T47D (cell line): Measurements from ENCODE around the gene LDB2.

Experiments used
- DNase-seq, 2 experiments: peaks; one replicate each; pipeline versions ENCODE4 v3.0.0 to v3.0.0-alpha.2; 2011 to 2012; ENCODE audit warnings: low read depth in 1 of 2, low spot score in 1 of 2
- JUND ChIP-seq: IDR thresholded peaks from 2 replicates; pipeline ENCODE4 v1.6.1; 2012; ENCODE audit warnings: low read depth
- in situ Hi-C: cut with HindIII; loops from 2 replicates; pipeline ENCODE4 v1.10.0; 2016; ENCODE audit warnings: low sequenced_read_pairs, low pct_unique_long_range_greater_than_20kb

The LDB2 gene

DNA sequence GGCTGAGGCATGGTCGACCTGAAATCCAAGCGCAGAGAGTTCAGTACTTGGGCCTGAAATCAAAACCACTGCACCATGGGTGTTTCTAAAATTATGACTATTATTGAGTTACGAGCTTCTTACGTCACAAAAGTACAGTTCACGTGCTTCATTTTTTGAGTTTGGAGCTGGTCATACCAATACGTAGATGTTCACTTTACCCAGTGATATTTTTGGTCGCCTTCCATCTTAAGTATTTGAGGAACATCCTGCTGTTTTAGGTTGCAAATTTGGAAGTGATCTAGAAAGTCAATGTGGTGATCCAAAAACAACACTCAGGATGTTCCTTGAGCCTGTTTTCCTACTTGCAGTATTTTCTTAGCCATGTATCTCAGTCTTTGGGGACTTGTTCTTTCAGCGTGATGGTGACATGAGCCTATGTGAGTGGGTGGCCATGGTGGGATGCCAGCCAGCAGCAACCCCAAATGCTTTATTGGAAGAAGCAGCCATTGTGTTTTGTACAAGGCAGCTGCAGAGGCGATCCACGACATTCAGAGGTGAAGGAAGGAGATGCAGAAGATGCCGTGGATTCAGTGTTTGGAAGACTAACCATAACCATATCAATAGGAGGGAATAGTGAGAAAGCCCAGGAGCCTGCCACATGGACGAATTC is 28.7 kb downstream of the LDB2 start:
- DNase-seq: no peak
- in situ Hi-C loops: no loop called here
- no peak for TF ChIP-seq JUND

DNA sequence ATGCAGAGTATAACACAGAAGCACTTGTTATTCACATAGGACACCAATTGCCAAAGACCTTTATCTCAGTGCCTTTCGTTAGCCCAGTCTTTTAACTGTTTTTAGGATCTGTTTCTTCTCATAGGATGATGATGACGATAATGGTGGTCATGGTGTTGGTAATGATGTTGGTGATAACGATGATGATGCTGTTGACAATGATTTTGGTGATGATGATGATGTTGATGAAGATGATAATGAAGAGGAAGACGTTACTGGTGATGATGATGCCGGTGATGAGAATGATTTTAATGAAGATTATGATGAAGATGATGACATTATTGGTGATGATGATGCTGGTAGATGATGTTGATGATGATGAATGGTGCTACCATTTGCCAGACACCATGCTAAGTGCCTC is 29.8 kb downstream of the LDB2 start:
- no peak for TF ChIP-seq JUND
- no peak for DNase-seq
- in situ Hi-C loops: no loop called here

- no peak for DNase-seq
- in situ Hi-C loops: no loop called here
- no peak for TF ChIP-seq JUND
Observed at GRCh38 chr4:16867827-16868226, 30.6 kb downstream of the LDB2 start.

- TF ChIP-seq JUND: no peak
- in situ Hi-C loops: no loop called here
- no peak for DNase-seq
Observed at GRCh38 chr4:16866974-16867373, 31.5 kb downstream of the LDB2 start.

DNA sequence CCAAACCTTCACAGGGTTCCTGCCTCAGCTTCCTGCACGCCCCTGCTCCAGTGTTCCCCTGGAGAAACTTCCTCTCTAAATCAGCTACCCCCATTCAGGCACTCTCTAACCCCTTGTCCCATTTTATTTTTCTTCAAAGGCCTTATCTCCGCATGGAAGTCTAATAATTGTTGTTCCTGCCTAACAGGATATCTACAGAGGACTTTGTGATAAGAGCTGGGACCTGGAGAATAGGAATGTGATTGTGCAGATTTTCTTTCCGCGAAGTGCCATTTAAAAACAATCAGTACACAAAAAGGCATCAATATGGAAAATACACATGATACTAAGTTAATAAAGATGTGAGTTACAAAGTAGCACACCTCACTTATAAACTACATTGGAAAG is 32.6 kb downstream of the LDB2 start:
- in situ Hi-C loops: no loop called here
- DNase-seq: no peak

DNA sequence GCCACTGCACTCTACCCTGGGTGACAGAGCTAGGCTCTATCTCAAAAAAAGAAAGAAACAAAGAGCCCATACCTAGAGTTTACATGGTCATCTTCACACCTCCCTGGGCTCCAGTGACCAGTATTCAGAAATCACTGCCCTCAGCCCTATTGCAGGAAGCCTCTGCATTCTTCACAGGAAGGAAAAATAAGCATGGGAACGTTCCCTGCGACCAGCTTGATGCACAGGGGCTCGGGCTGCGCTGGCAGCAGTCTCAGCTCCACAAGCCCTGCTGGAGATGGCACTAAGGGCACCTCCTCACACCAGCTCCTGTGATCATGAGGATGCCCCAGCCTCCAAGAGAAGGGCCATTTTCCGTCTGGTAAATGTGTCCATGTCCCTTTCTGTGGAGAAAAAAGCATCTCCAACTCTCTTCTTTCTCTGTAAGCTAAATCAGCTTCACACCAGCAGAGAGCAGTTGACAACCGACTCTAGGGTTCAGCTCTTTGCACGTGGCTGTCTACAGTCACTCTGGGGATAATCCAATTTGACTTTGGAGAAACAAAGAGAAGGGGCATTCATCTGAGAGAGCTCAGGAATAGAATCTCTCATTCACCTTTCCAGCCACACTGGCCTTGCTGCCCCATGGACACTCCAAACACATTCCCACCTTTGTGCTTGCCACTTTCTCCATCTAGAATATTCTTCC is 33.1 kb downstream of the LDB2 start:
- no peak for DNase-seq
- no peak for TF ChIP-seq JUND
- in situ Hi-C loops: no loop called here

More for the DNA sequence above, 32.6 kb downstream of the LDB2 start:
- no peak for TF ChIP-seq JUND

GRCh38 chr4:16864199-16864598 is 34.2 kb downstream of the LDB2 start:
- in situ Hi-C loops: no loop called here
- no peak for TF ChIP-seq JUND
- no peak for DNase-seq

DNA sequence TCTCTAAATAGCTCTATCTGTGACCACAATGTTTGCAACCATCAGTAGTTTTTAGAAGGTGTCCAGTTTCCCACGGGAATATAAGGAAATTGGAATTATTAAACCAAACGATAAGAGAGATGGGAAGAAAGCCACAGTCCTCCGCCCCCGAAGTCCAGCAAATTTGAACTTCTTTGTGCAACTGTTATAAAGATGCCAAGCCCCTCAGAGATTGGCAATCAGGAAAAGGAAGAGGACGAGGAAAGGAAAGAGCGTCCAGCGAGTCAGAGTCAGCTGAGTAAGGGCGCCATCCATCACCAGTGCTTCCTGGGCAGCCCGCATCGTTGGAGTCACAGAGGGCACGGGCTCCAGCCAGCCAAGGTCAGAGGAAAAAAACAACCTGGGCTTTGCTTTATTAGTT is 35.7 kb downstream of the LDB2 start:
- TF ChIP-seq JUND: no peak
- no peak for DNase-seq
- in situ Hi-C loops: no loop called here

GRCh38 chr4:16860516-16860915 is 37.9 kb downstream of the LDB2 start:
- no peak for TF ChIP-seq JUND
- in situ Hi-C loops: no loop called here
- no peak for DNase-seq

GRCh38 chr4:16859031-16859430 is 39.4 kb downstream of the LDB2 start:
- TF ChIP-seq JUND: no peak
- DNase-seq: no peak
- in situ Hi-C loops: no loop called here

DNA sequence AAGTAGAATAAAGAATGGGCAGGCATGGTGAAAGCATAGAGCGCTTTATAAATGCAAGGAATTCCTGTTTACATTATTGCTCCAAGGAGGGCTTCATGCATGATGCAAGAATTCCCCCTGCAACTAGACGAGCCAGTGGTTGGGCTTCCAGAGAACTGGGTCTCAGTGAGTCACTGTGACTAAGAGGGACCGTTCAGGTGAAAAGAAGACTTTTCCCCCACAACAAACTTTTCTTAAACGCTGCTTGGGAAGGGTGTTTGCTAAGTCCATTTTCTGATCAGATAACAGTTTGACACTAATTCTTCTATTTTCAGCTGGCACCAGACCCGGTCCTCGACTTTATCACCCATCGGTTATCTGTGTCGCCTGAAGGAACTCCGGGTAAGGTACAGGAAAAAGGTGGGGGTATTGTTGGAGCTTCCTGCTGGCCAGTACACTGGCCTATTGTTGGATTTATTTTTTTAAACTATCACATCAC is 40.1 kb downstream of the LDB2 start:
- DNase-seq: no peak
- TF ChIP-seq JUND: no peak
- in situ Hi-C loops: no loop called here

GRCh38 chr4:16857425-16857824 is 41.0 kb downstream of the LDB2 start:
- no peak for TF ChIP-seq JUND
- in situ Hi-C loops: no loop called here
- no peak for DNase-seq

GRCh38 chr4:16853640-16854039 is 44.8 kb downstream of the LDB2 start:
- in situ Hi-C loops: no loop called here
- no peak for TF ChIP-seq JUND
- DNase-seq: no peak
